Measurements from ENCODE around the gene RAB6B.
"Not testable (repeated sequence)": the region's sequence is repeated elsewhere in the genome, so short reads cannot be mapped to it uniquely, and the experiment has no call there.

Gene RAB6B

DNA sequence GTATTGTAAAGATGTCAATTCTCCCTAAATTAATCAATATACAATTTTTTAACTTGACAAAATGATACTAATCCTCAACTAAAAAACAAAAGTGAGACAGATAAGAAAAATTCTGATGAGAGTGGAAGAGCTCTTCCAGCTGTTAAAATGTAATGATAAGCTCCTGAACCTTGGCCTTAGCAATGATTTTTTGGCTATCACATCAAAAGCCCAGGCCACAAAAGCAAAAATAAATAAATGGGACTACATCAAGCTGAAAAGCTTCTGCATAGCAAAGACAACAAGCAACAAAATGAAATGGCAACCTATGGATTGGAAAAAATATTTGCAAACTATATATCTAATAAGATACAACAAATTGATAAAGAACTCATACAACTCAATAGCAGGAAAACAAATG lies 114.1 kb downstream of the RAB6B start:
- TF ChIP-seq MYC (IDR thresholded peaks at IDR 0.05; ENCODE audit: low read depth, low read length): no peak
- no peak for TF ChIP-seq POLR2A (IDR thresholded peaks at IDR 0.05; ENCODE audit: extremely low read depth, insufficient read length)
- TF ChIP-seq, protein P1, sequence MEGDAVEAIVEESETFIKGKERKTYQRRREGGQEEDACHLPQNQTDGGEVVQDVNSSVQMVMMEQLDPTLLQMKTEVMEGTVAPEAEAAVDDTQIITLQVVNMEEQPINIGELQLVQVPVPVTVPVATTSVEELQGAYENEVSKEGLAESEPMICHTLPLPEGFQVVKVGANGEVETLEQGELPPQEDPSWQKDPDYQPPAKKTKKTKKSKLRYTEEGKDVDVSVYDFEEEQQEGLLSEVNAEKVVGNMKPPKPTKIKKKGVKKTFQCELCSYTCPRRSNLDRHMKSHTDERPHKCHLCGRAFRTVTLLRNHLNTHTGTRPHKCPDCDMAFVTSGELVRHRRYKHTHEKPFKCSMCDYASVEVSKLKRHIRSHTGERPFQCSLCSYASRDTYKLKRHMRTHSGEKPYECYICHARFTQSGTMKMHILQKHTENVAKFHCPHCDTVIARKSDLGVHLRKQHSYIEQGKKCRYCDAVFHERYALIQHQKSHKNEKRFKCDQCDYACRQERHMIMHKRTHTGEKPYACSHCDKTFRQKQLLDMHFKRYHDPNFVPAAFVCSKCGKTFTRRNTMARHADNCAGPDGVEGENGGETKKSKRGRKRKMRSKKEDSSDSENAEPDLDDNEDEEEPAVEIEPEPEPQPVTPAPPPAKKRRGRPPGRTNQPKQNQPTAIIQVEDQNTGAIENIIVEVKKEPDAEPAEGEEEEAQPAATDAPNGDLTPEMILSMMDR (IDR thresholded peaks at IDR 0.05; ENCODE audit: low read depth, low read length): no peak
- TF ChIP-seq, protein P2, sequence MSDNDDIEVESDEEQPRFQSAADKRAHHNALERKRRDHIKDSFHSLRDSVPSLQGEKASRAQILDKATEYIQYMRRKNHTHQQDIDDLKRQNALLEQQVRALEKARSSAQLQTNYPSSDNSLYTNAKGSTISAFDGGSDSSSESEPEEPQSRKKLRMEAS (IDR thresholded peaks at IDR 0.05; ENCODE audit: low read depth, low read length): no peak
- no peak overlapping the region for H3K4me3 ChIP-seq (ENCODE audit: low read depth, low read length)
- DNase-seq (ENCODE audit: low read depth): no peak

DNA sequence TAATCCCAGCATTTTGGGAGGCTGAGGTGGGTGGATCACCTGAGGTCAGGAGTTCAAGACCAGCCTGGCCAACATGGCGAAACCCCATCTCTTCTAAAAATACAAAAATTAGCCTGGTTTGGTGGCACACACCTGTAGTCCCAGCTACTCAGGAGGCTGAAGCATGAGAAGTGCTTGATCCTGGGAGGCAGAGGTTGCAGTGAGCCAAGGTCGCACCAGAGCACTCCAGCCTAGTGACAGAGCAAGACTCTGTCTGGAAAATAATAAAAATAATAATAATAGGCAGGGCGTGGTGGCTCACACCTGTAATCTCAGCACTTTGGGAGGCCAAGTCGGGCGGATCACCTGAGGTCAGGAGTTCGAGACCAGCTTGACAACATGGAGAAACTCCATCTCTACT lies 114.9 kb downstream of the RAB6B start:
- not testable (repeated sequence) for H3K4me3 ChIP-seq (ENCODE audit: low read depth, low read length); DNase-seq (ENCODE audit: low read depth)

DNA sequence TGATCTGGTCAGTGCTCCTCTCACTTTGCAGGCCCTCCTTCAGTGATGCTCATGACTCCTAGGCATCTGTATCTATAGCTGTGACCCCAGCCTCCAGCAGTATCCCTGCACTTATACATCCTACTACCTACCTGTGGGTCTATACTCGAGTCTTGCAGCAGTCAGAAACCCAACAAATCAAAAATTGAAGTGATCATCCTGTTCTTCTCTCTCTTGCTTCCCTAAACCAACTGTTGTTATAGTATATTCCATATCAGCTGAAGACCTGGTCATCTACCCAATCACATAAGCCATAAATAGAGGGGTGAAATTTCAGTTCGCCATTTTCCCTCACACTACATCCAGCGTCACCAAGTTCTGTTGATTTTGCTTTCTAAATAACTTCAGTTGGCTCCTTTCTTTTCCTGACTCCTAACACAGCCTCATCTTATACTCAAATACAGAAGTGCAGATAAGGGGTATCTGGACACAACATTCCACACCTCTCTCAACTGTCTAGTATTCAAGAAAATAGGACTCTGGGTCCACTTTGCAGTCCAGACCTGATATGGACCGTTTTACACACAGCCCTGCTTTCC lies 116.0 kb downstream of the RAB6B start:
- no peak overlapping the region for H3K4me3 ChIP-seq (ENCODE audit: low read depth, low read length)
- TF ChIP-seq POLR2A (IDR thresholded peaks at IDR 0.05; ENCODE audit: extremely low read depth, insufficient read length) (no peak), MYC (IDR thresholded peaks at IDR 0.05; ENCODE audit: low read depth, low read length) (no peak)
- TF ChIP-seq, protein P1 (IDR thresholded peaks at IDR 0.05; ENCODE audit: low read depth, low read length): no peak
- TF ChIP-seq, protein P2 (IDR thresholded peaks at IDR 0.05; ENCODE audit: low read depth, low read length): no peak
- no peak for DNase-seq (ENCODE audit: low read depth)

DNA sequence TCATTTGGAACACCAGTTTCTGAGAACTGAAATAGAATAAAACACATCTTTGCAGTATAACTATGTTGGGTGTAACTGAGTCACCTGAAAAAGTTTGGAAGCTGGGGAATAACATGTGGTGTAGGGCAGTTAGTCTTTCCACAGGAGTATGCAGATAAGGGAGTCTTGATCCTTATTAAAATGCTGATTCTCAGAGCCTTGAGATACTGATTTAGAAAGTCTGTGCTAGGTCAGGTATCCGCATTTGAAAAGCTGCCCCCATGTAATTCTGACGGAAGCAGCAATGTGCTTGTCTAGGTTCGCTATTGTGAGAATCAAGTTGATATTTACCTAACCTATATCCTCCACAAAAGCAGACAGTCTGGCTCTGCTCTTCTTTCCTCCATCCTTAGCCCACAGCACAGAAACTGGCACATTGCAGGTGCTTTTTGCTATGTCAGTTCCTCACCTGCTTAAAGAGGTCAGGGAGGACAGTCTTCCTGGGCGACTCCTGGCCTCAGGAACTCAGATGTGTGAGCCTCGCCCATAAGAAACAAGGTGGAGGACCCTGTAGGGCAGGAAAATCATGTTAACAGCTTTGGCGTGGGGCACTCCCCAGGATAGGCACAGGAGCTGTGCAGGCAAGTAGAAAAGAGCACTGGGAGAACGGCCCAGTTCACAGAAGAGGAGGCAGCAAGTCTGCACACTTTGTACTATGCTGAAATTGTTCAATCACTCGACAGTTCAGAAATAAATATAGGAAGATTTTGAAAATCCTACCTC lies 117.7 kb downstream of the RAB6B start:
- no peak for DNase-seq (ENCODE audit: low read depth)
- H3K4me3 ChIP-seq (ENCODE audit: low read depth, low read length): no peak overlapping the region
- TF ChIP-seq, protein P2 (IDR thresholded peaks at IDR 0.05; ENCODE audit: low read depth, low read length): no peak
- TF ChIP-seq POLR2A (IDR thresholded peaks at IDR 0.05; ENCODE audit: extremely low read depth, insufficient read length): no peak
- TF ChIP-seq, protein P1 (IDR thresholded peaks at IDR 0.05; ENCODE audit: low read depth, low read length): no peak
- TF ChIP-seq MYC (IDR thresholded peaks at IDR 0.05; ENCODE audit: low read depth, low read length): no peak

DNA sequence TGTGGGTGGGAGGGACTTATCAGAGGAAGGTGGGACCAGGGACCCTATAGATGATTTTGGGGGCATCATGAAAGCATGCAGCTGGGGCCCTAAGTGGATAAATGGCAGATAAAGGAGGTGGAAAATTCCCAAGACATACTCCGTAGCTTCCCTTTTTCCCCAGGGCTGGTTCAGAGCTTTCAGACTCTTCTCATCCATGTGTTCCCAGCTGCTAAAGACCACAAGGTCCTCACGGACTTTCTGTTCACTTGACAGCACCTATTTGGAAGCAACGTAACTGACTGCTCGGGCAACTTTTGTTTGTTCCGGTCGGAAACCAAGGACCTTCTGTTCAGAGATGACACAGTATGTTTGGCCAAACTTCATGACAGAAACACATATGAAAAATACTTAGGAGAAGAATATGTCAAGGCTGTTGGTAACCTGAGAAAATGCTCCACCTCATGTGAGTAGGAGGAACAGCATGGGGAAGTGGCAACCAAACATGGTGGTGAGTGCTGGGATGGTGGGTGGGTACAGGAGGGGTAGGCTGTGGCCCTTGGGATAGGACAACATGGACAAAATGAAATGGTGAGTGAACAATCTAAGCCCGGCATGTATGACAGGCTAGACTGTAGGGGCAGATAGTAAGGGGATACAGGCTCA lies 118.8 kb downstream of the RAB6B start:
- TF ChIP-seq, protein P1 (IDR thresholded peaks at IDR 0.05; ENCODE audit: low read depth, low read length): no peak
- TF ChIP-seq MYC (IDR thresholded peaks at IDR 0.05; ENCODE audit: low read depth, low read length) (no peak), POLR2A (IDR thresholded peaks at IDR 0.05; ENCODE audit: extremely low read depth, insufficient read length) (no peak)
- TF ChIP-seq, protein P2 (IDR thresholded peaks at IDR 0.05; ENCODE audit: low read depth, low read length): no peak
- no peak for DNase-seq (ENCODE audit: low read depth)
- H3K4me3 ChIP-seq (ENCODE audit: low read depth, low read length): no peak overlapping the region

DNA sequence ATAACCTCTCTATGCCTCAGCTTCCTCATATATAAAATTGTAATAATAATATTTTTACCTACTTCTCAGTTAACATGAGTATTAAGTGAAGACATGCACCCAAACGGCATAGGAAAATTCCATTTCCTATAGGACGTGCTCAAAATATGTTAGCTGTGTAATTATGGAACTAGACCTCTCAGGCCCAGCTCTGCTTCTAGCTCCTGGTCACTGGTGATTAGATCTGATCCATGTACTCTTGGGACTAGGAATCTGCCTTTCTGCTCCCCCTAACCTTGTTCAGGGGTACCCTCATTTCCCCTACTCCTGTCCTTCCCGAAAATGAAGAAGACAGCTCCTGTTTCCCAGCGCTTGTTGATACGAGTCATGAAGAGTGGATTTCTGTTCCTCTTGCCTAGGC lies 119.8 kb downstream of the RAB6B start:
- H3K4me3 ChIP-seq (ENCODE audit: low read depth, low read length): no peak overlapping the region
- no peak for TF ChIP-seq MYC (IDR thresholded peaks at IDR 0.05; ENCODE audit: low read depth, low read length)
- no peak for DNase-seq (ENCODE audit: low read depth)

Measured in NB4 (cell line).